ENCODE measurements around the gene KRTAP10-2. TPM values are rescaled to one million over a fixed set of nuclear protein-coding genes. Genes with fewer than 3 reads are reported as not detected.

The KRTAP10-2 gene
- total RNA-seq, 1 experiment from 2014 or later: not detected

Other genes starting within 250 kb of the KRTAP10-2 start
- gene CFAP410, start 212.1 kb downstream of the KRTAP10-2 start, total RNA-seq (2014; rRNA removed): 15.7 and 19.0 TPM in 2 replicates
- gene TRPM2, start 197.9 kb downstream of the KRTAP10-2 start, total RNA-seq (2014; rRNA removed): not detected in 2 replicates
- not detected in 2 replicates for gene LRRC3, start 96.0 kb downstream of the KRTAP10-2 start, total RNA-seq (2014; rRNA removed)
- gene KRTAP10-1, start 11.3 kb downstream of the KRTAP10-2 start, total RNA-seq (2014; rRNA removed): not detected in 2 replicates
- not detected in 2 replicates for gene KRTAP10-3, start 7.3 kb upstream of the KRTAP10-2 start, total RNA-seq (2014; rRNA removed)
- gene KRTAP10-4, start 22.2 kb upstream of the KRTAP10-2 start, total RNA-seq (2014; rRNA removed): not detected in 2 replicates
- not detected in 2 replicates for gene KRTAP10-5, start 29.1 kb upstream of the KRTAP10-2 start, total RNA-seq (2014; rRNA removed)
- not detected in 2 replicates for gene KRTAP10-6, start 41.0 kb upstream of the KRTAP10-2 start, total RNA-seq (2014; rRNA removed)
- gene KRTAP10-7, start 49.1 kb upstream of the KRTAP10-2 start, total RNA-seq (2014; rRNA removed): not detected in 2 replicates
- not detected in 2 replicates for gene KRTAP10-8, start 60.6 kb upstream of the KRTAP10-2 start, total RNA-seq (2014; rRNA removed)
- gene KRTAP10-9, start 75.6 kb upstream of the KRTAP10-2 start, total RNA-seq (2014; rRNA removed): not detected in 2 replicates
- not detected in 2 replicates for gene KRTAP10-10, start 85.9 kb upstream of the KRTAP10-2 start, total RNA-seq (2014; rRNA removed)
- not detected in 2 replicates for gene KRTAP10-11, start 94.9 kb upstream of the KRTAP10-2 start, total RNA-seq (2014; rRNA removed)
- gene KRTAP12-4, start 103.2 kb upstream of the KRTAP10-2 start, total RNA-seq (2014; rRNA removed): not detected in 2 replicates
- gene KRTAP12-3, start 106.4 kb upstream of the KRTAP10-2 start, total RNA-seq (2014; rRNA removed): not detected in 2 replicates
- gene KRTAP12-2, start 115.4 kb upstream of the KRTAP10-2 start, total RNA-seq (2014; rRNA removed): not detected in 2 replicates
- not detected in 2 replicates for gene KRTAP12-1, start 130.7 kb upstream of the KRTAP10-2 start, total RNA-seq (2014; rRNA removed)
- not detected in 2 replicates for gene KRTAP10-12, start 145.7 kb upstream of the KRTAP10-2 start, total RNA-seq (2014; rRNA removed)
- gene TSPEAR, start 160.1 kb upstream of the KRTAP10-2 start, total RNA-seq (2014; rRNA removed): not detected in 2 replicates